ENCODE measurements around the gene RPL23.
A peak's percentile ranks its signal among the peaks of the same experiment; 100 is the strongest.

Gene RPL23

DNA sequence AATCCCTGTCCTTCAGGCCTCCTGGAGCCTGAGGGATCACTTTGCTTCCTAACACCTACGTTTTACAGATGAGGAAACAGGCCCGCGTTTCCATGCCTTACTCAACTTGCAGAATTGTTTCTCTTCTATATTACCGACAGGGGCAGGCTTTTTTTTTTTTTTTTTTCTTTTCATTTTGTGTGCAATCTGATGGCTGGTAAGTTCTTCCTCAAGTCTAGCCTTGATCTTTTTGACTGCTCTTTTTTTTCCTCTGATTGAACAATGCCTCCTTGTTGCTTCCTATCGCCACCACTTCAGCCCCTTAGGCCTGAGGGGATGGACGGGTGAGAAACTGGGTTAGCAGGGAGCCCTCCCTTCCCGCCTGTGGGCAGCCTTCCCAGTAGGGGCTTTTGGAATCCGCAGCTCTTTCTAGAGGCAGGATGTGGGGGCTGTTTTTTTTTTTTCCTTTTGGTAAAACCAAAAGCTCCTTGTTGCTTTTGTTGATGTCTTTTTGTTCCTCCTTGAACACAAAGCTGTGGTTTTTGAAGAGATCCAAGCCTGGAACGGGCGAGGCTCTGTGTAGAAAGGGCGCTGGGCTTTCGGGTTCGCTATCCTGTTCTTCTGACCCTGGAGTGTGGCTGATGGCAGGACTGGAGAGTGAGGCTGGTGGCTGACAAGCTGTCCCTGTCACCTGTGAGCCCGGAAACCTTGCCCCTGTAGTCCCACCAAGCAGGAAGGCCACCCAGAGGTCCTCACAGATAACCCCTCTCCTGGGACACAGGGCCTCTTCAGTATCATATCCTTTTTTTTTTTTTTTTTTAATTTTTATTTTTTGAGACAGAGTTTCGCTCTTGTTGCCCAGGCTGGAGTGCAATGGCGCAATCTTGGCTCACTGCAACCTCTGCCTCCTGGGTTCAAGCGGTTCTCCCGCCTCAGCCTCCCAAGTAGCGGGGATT, 30.3 kb upstream of the RPL23 start:
- H3K27ac ChIP-seq (ENCODE audit: low read depth, low read length), result peak overlapping the region; percentile 74
- H3K27me3 ChIP-seq (ENCODE audit: insufficient read depth, low read length), result no peaks in the 10 kb centered on the region
- H3K4me3 ChIP-seq (ENCODE audit: low read length), result no peak overlapping the region; the same call in 1 of the 2 replicates
- peaks cover 18% of the 10 kb centered on the region for H3K36me3 ChIP-seq (ENCODE audit: insufficient read depth, low read length)
- no peaks in the 10 kb centered on the region for H3K9me3 ChIP-seq (ENCODE audit: insufficient read depth, low read depth, low read length)
- H3K9ac ChIP-seq (ENCODE audit: low read depth, low read length), result peak overlapping the region; percentile 57
- WGBS, result 51% methylated on average over 19 of the region's 19 CpGs
- peaks cover 56% of the 10 kb centered on the region for H3K4me1 ChIP-seq (ENCODE audit: insufficient read depth, low read length)

- Histone ChIP-seq H3K27me3 (ENCODE audit: insufficient read depth, low read length) (no peaks in the 10 kb centered on the region), H3K9ac (ENCODE audit: low read depth, low read length) (no peak overlapping the region), H3K4me3 (ENCODE audit: low read length) (no peak overlapping the region), H3K9me3 (ENCODE audit: insufficient read depth, low read depth, low read length) (no peaks in the 10 kb centered on the region), H3K4me1 (ENCODE audit: insufficient read depth, low read length) (peaks cover 66% of the 10 kb centered on the region), H3K36me3 (ENCODE audit: insufficient read depth, low read length) (peaks cover 21% of the 10 kb centered on the region), H3K27ac (ENCODE audit: low read depth, low read length) (no peak overlapping the region)
- WGBS, result 89% methylated on average over 2 of the region's 2 CpGs
Measured at GRCh38 chr17:38882870-38883269, 29.3 kb upstream of the RPL23 start.

GRCh38 chr17:38881600-38882191, 28.2 kb upstream of the RPL23 start:
- Histone ChIP-seq H3K9me3 (ENCODE audit: insufficient read depth, low read depth, low read length) (no peaks in the 10 kb centered on the region), H3K9ac (ENCODE audit: low read depth, low read length) (no peak overlapping the region), H3K4me3 (ENCODE audit: low read length) (no peak overlapping the region), H3K4me1 (ENCODE audit: insufficient read depth, low read length) (peaks cover 75% of the 10 kb centered on the region), H3K36me3 (ENCODE audit: insufficient read depth, low read length) (peaks cover 19% of the 10 kb centered on the region), H3K27ac (ENCODE audit: low read depth, low read length) (peak overlapping the region; percentile 61), H3K27me3 (ENCODE audit: insufficient read depth, low read length) (no peaks in the 10 kb centered on the region)
- WGBS, result 71% methylated on average over 8 of the region's 8 CpGs

- H3K27me3 ChIP-seq (ENCODE audit: insufficient read depth, low read length), result no peaks in the 10 kb centered on the region
- peaks cover 75% of the 10 kb centered on the region for H3K4me1 ChIP-seq (ENCODE audit: insufficient read depth, low read length)
- H3K4me3 ChIP-seq (ENCODE audit: low read length), result peak overlapping the region; percentile 32
- peak overlapping the region; percentile 87 for H3K27ac ChIP-seq (ENCODE audit: low read depth, low read length)
- WGBS, result 11% methylated on average over 5 of the region's 6 CpGs
- H3K9me3 ChIP-seq (ENCODE audit: insufficient read depth, low read depth, low read length), result no peaks in the 10 kb centered on the region
- H3K36me3 ChIP-seq (ENCODE audit: insufficient read depth, low read length), result peaks cover 19% of the 10 kb centered on the region
- H3K9ac ChIP-seq (ENCODE audit: low read depth, low read length), result peak overlapping the region; percentile 60
Measured at GRCh38 chr17:38879878-38880665, 26.6 kb upstream of the RPL23 start.

DNA sequence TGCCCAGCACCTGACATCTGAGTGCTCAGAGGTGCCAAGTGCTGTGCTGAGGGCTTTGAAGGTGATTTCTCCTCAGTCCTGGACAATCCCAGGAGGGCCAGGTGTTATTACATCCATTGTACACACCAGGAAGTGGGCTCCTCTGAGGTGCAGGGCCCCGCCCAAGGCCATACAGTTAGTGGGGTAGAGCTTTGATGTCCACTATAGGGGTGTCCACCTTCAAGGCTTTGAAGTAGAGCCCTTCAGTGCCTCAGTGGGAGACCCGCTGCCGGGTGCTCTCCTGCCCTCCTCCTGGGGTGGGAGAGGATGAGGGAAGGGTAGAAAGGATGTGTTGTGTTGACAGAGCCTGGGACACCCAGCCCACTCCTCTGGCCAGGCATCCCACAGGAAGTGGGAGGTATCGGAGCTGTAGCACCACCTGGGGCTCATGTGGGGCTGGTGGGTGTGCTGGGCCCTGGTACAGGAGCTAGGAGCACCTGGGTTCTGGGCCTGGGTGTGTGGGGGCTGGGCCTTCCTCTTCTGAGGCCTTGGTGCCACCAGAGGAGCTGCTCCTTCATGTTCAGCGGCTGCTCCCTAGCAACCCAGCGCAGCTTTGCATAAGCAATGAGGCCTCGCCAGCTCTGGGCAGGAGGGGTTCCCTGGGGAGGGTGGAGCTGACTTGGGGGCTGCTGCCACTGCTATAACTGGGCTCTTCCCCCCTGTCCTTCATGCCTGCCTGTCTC, 23.8 kb upstream of the RPL23 start:
- Histone ChIP-seq H3K4me3 (ENCODE audit: low read length) (no peak overlapping the region), H3K36me3 (ENCODE audit: insufficient read depth, low read length) (peaks cover 22% of the 10 kb centered on the region; the same call in 1 of the 2 replicates), H3K4me1 (ENCODE audit: insufficient read depth, low read length) (peaks cover 74% of the 10 kb centered on the region), H3K27ac (ENCODE audit: low read depth, low read length) (peak overlapping the region; percentile 38), H3K27me3 (ENCODE audit: insufficient read depth, low read length) (no peaks in the 10 kb centered on the region), H3K9me3 (ENCODE audit: insufficient read depth, low read depth, low read length) (no peaks in the 10 kb centered on the region), H3K9ac (ENCODE audit: low read depth, low read length) (no peak overlapping the region)
- 52% methylated on average over 7 of the region's 7 CpGs for WGBS

GRCh38 chr17:38875477-38876075, 22.1 kb upstream of the RPL23 start:
- Histone ChIP-seq H3K27ac (ENCODE audit: low read depth, low read length) (peak overlapping the region; percentile 48; the same call in 1 of the 2 replicates), H3K4me3 (ENCODE audit: low read length) (no peak overlapping the region), H3K4me1 (ENCODE audit: insufficient read depth, low read length) (peaks cover 76% of the 10 kb centered on the region), H3K27me3 (ENCODE audit: insufficient read depth, low read length) (no peaks in the 10 kb centered on the region), H3K36me3 (ENCODE audit: insufficient read depth, low read length) (peaks cover 17% of the 10 kb centered on the region; the same call in 1 of the 2 replicates), H3K9ac (ENCODE audit: low read depth, low read length) (no peak overlapping the region), H3K9me3 (ENCODE audit: insufficient read depth, low read depth, low read length) (no peaks in the 10 kb centered on the region)
- WGBS, result 73% methylated on average over 5 of the region's 5 CpGs

DNA sequence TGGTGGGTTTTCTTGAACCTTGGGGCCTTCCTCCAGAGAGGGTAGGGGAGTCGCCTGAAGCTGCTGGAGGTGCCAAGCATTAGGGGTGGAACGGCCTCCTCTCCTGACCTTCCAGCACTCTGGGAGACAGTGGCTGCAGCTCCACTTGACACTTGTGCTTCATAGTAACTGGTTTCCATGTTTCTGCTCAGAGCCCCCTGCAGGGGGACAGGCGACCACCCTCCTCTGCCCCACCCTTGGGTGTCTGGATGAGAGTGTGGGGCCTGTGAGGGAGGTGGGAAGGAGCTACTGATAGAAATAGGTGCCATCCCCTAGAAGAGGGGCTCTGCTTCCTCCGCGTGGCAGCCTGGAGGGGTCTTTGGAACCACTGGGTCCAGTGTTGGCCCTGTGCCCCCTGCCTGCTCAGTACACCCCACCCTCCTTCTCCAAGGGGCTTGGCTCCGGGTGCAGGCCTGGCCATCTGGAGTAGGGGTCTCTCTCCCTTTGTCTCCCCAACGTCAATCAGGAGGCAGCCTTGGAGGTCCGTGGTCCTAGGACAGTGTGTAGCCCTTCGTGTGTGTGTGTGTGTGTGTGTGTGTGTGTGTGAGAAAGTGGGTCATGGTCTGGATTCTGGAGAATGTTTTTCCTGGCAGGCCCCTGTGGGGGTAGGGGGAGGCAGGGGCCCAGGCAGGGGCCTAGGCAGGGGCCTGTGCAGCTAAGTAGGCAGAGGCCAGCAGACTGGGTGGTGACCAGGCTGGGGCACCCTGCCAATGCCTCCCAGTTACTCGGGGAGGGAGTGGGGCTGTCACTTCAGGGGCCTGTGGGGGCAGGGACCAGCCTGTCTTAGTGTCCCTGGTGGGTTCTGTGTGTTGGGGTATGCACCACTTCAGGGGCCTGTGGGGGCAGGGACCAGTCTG, 21.2 kb upstream of the RPL23 start:
- H3K9me3 ChIP-seq (ENCODE audit: insufficient read depth, low read depth, low read length), result no peaks in the 10 kb centered on the region
- H3K4me3 ChIP-seq (ENCODE audit: low read length), result no peak overlapping the region
- H3K27me3 ChIP-seq (ENCODE audit: insufficient read depth, low read length), result no peaks in the 10 kb centered on the region
- 92% methylated on average over 10 of the region's 10 CpGs for WGBS
- H3K27ac ChIP-seq (ENCODE audit: low read depth, low read length), result no peak overlapping the region; the same call in 1 of the 2 replicates
- no peak overlapping the region; the same call in 1 of the 2 replicates for H3K9ac ChIP-seq (ENCODE audit: low read depth, low read length)
- peaks cover 70% of the 10 kb centered on the region for H3K4me1 ChIP-seq (ENCODE audit: insufficient read depth, low read length)
- peaks cover 14% of the 10 kb centered on the region; the same call in 1 of the 2 replicates for H3K36me3 ChIP-seq (ENCODE audit: insufficient read depth, low read length)

DNA sequence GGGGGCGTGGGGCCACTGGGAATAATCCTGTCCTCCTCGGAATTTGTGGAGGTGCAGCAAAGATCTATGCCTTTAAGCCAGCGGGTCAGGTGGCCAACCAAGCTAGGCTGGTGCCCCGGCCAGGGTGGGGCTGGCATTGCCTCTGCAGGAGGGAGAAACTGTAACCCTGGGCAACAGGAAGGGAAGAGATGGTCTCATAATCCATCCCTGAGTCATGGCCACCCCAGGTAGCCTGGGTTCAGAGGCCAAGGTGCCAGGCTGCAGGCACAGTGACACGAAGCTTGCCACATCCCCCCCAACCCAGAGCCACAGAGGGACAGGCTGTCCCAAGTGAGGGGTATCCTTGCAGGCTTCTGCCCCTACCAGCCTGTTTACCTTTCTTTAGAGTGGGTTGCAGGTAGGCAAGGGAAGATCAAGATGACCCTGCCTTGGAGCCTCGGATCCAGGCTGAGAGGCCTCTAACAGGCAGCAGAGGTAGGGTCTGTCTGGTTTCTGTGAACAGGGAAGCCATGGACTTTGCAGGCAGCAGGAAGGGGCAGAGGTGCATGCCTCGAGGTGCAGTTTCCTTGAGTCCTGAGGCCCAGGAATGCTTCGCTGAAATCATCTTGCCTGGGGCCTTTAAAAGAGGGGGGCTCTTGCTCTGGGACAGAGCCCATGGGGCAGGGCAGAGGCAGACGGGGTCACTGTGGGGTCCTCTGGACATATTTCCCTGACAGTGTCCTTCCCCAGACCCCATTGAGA, 20.3 kb upstream of the RPL23 start:
- H3K9me3 ChIP-seq (ENCODE audit: insufficient read depth, low read depth, low read length), result no peaks in the 10 kb centered on the region
- peaks cover 10% of the 10 kb centered on the region; the same call in 1 of the 2 replicates for H3K36me3 ChIP-seq (ENCODE audit: insufficient read depth, low read length)
- no peak overlapping the region for H3K4me3 ChIP-seq (ENCODE audit: low read length)
- H3K27me3 ChIP-seq (ENCODE audit: insufficient read depth, low read length), result peaks cover under 1% of the 10 kb centered on the region; the same call in 1 of the 2 replicates
- H3K4me1 ChIP-seq (ENCODE audit: insufficient read depth, low read length), result peaks cover 61% of the 10 kb centered on the region
- H3K9ac ChIP-seq (ENCODE audit: low read depth, low read length), result no peak overlapping the region
- no peak overlapping the region; the same call in 1 of the 2 replicates for H3K27ac ChIP-seq (ENCODE audit: low read depth, low read length)
- 78% methylated on average over 9 of the region's 9 CpGs for WGBS

- WGBS, result 84% methylated on average over 9 of the region's 9 CpGs
- Histone ChIP-seq H3K9ac (ENCODE audit: low read depth, low read length) (no peak overlapping the region), H3K4me1 (ENCODE audit: insufficient read depth, low read length) (peaks cover 51% of the 10 kb centered on the region), H3K27me3 (ENCODE audit: insufficient read depth, low read length) (peaks cover 6% of the 10 kb centered on the region; the same call in 1 of the 2 replicates), H3K27ac (ENCODE audit: low read depth, low read length) (no peak overlapping the region), H3K36me3 (ENCODE audit: insufficient read depth, low read length) (0 out of 2 replicates have a peak, but pooled peaks cover 3% of the 10 kb centered on the region), H3K4me3 (ENCODE audit: low read length) (no peak overlapping the region), H3K9me3 (ENCODE audit: insufficient read depth, low read depth, low read length) (no peaks in the 10 kb centered on the region)
Measured at GRCh38 chr17:38872671-38873385, 19.3 kb upstream of the RPL23 start.
